NCI-H2171 (cell line): ENCODE results near the gene TASP1.

Source experiments
- DNase-seq: peaks from one replicate; lab custom pipeline; 2025; lab: John Stamatoyannopoulos, UW

The TASP1 gene

GRCh38 chr20:13571662-13572061 lies 67.1 kb downstream of the TASP1 start:
- DNase-seq, result no peak

- peak; percentile 64 for DNase-seq
These were observed 71.1 kb downstream of the TASP1 start for GRCh38 chr20:13567663-13568062.

GRCh38 chr20:13563854-13564253 lies 74.9 kb downstream of the TASP1 start:
- DNase-seq, result no peak

GRCh38 chr20:13554706-13555105 lies 84.0 kb downstream of the TASP1 start:
- no peak for DNase-seq

GRCh38 chr20:13554076-13554475 lies 84.7 kb downstream of the TASP1 start:
- no peak for DNase-seq

GRCh38 chr20:13552061-13552460 lies 86.7 kb downstream of the TASP1 start:
- DNase-seq, result no peak

GRCh38 chr20:13549451-13549850 lies 89.3 kb downstream of the TASP1 start:
- no peak for DNase-seq

GRCh38 chr20:13546497-13547131 lies 92.1 kb downstream of the TASP1 start:
- peak; percentile 79 for DNase-seq

GRCh38 chr20:13545790-13546189 lies 92.9 kb downstream of the TASP1 start:
- no peak for DNase-seq

- no peak for DNase-seq
These were observed 94.9 kb downstream of the TASP1 start for GRCh38 chr20:13543783-13544182.

- no peak for DNase-seq
These were observed 103.1 kb downstream of the TASP1 start for GRCh38 chr20:13535627-13536026.

- DNase-seq, result no peak
These were observed 104.8 kb downstream of the TASP1 start for GRCh38 chr20:13533946-13534345.

GRCh38 chr20:13530146-13530545 lies 108.6 kb downstream of the TASP1 start:
- DNase-seq, result no peak

GRCh38 chr20:13526551-13526950 lies 112.2 kb downstream of the TASP1 start:
- DNase-seq, result no peak

GRCh38 chr20:13525225-13525940 lies 113.3 kb downstream of the TASP1 start:
- no peak for DNase-seq

GRCh38 chr20:13524339-13524738 lies 114.4 kb downstream of the TASP1 start:
- DNase-seq, result no peak

GRCh38 chr20:13517831-13518230 lies 120.9 kb downstream of the TASP1 start:
- DNase-seq, result no peak

GRCh38 chr20:13515796-13516558 lies 122.8 kb downstream of the TASP1 start:
- DNase-seq, result no peak

- no peak for DNase-seq
These were observed 123.4 kb downstream of the TASP1 start for GRCh38 chr20:13515291-13515690.

GRCh38 chr20:13510837-13511488 lies 127.8 kb downstream of the TASP1 start:
- no peak for DNase-seq

GRCh38 chr20:13507646-13508045 lies 131.1 kb downstream of the TASP1 start:
- no peak for DNase-seq

GRCh38 chr20:13501500-13501899 lies 137.2 kb downstream of the TASP1 start:
- no peak for DNase-seq

GRCh38 chr20:13494019-13494418 lies 144.7 kb downstream of the TASP1 start:
- DNase-seq, result no peak
